Activated CD8-positive, alpha-beta T cell treated with anti-CD3 and anti-CD28 coated beads for 36 hours (primary cell): ENCODE measurements around the gene CRYZL1. TPM values are rescaled to one million over a fixed set of nuclear protein-coding genes. Genes with fewer than 3 reads are reported as not detected.

Experiments used
- ATAC-seq: fragments of 200-7000 bp; cut with Tn5 transposase; one replicate; pipeline ENCODE4 v1.10.0; 2021; ENCODE audit warnings: mild to moderate bottlenecking, moderate library complexity
- CTCF ChIA-PET: fragments of 350-600 bp; sonication (Branson Sonifier 250); formaldehyde crosslinking; loops from one replicate; lab custom pipeline; 2021; ENCODE audit warnings: antibody characterized with exemption; lab: Charles Lee
- POLR2A ChIA-PET: fragments of 350-600 bp; sonication (Branson Sonifier 250); formaldehyde crosslinking; loops from one replicate; lab custom pipeline; 2021; ENCODE audit warnings: antibody characterized with exemption; lab: Charles Lee
- DNase-seq: peaks from one replicate; pipeline ENCODE4 v3.0.0-alpha.2; 2020
- H3K27ac Mint-ChIP-seq: one replicate; pipeline ENCODE4 v1.8.0; 2021; ENCODE audit warnings: mild to moderate bottlenecking, mixed read lengths
- H3K27me3 Mint-ChIP-seq: one replicate; pipeline ENCODE4 v1.8.0; 2021; ENCODE audit warnings: mixed read lengths
- H3K36me3 Mint-ChIP-seq: one replicate; pipeline ENCODE4 v1.8.0; 2021; ENCODE audit warnings: low read depth, mixed read lengths
- H3K4me1 Mint-ChIP-seq: one replicate; pipeline ENCODE4 v1.8.0; 2021; ENCODE audit warnings: low read depth, mixed read lengths
- H3K4me3 Mint-ChIP-seq: one replicate; pipeline ENCODE4 v1.8.0; 2021; ENCODE audit warnings: mild to moderate bottlenecking, moderate library complexity, mixed read lengths
- H3K9me3 Mint-ChIP-seq: one replicate; pipeline ENCODE4 v1.8.0; 2021; ENCODE audit warnings: mixed read lengths
- intact Hi-C: fragments of 100-400 bp; cut with micrococcal nuclease; formaldehyde crosslinking; loops from one replicate; pipeline ENCODE4 v1.10.0; 2022
- total RNA-seq, 2 experiments: library from RNA; stranded (reverse); gene quantifications; one replicate each; pipeline ENCODE4 v1.2.3, GENCODE V29; 2021
- TF ChIP-seq, protein P1 (sequence below): fragments of 200-600 bp; IDR thresholded peaks from one replicate; pipeline ENCODE4 v1.8.0; 2022; ENCODE audit warnings: antibody characterized with exemption, mild to moderate bottlenecking

CRYZL1 gene
- total RNA-seq, 2 experiments from 2014 or later: 30.1 to 33.2 TPM

- H3K4me3 Mint-ChIP-seq: no peak overlapping the region
- ChIA-PET CTCF (interaction anchor here (0.9 kb wide), 2 partner anchors 26 to 51 kb away, joined by 3 read pairs; no protein-coding TSS in a partner anchor), POLR2A (interaction anchor here (0.5 to 1.4 kb wide), 3 partner anchors 13 to 43 kb away, joined by 3 to 5 read pairs (median 3); no protein-coding TSS in a partner anchor)
- peaks cover 55% of the 10 kb centered on the region for H3K36me3 Mint-ChIP-seq
- H3K27me3 Mint-ChIP-seq: no peaks in the 10 kb centered on the region
- H3K9me3 Mint-ChIP-seq: no peaks in the 10 kb centered on the region
- TF ChIP-seq, protein P1, sequence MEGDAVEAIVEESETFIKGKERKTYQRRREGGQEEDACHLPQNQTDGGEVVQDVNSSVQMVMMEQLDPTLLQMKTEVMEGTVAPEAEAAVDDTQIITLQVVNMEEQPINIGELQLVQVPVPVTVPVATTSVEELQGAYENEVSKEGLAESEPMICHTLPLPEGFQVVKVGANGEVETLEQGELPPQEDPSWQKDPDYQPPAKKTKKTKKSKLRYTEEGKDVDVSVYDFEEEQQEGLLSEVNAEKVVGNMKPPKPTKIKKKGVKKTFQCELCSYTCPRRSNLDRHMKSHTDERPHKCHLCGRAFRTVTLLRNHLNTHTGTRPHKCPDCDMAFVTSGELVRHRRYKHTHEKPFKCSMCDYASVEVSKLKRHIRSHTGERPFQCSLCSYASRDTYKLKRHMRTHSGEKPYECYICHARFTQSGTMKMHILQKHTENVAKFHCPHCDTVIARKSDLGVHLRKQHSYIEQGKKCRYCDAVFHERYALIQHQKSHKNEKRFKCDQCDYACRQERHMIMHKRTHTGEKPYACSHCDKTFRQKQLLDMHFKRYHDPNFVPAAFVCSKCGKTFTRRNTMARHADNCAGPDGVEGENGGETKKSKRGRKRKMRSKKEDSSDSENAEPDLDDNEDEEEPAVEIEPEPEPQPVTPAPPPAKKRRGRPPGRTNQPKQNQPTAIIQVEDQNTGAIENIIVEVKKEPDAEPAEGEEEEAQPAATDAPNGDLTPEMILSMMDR: no peak
- ATAC-seq (no peak), DNase-seq (no peak)
- peak overlapping the region; percentile 78 for H3K27ac Mint-ChIP-seq
- intact Hi-C loops: no loop called here
- H3K4me1 Mint-ChIP-seq: peaks cover 30% of the 10 kb centered on the region
Measured at GRCh38 chr21:33546086-33546485, 95.5 kb downstream of the CRYZL1 start.

GRCh38 chr21:33544451-33545195, 96.9 kb downstream of the CRYZL1 start:
- peak overlapping the region; percentile 86 for H3K4me3 Mint-ChIP-seq
- no peak for DNase-seq
- H3K9me3 Mint-ChIP-seq: no peaks in the 10 kb centered on the region
- TF ChIP-seq, protein P1: no peak
- peaks cover 37% of the 10 kb centered on the region for H3K4me1 Mint-ChIP-seq
- H3K27me3 Mint-ChIP-seq: no peaks in the 10 kb centered on the region
- intact Hi-C loops: loop anchor here (5.0 kb wide), 2 partner anchors 52 to 67 kb away; partner anchors contain the start of genes DNAJC28 and TMEM50B
- POLR2A ChIA-PET: interaction anchor here (0.9 to 4.7 kb wide), 5 partner anchors 10 to 65 kb away, joined by 3 to 44 read pairs (median 19); partner anchors contain the start of genes DONSON and TMEM50B
- peak overlapping the region; percentile 100 for H3K27ac Mint-ChIP-seq
- CTCF ChIA-PET: interaction anchor here (0.6 to 2.5 kb wide), 5 partner anchors 13 to 85 kb away, joined by 3 to 12 read pairs (median 3); no protein-coding TSS in a partner anchor
- H3K36me3 Mint-ChIP-seq: peaks cover 56% of the 10 kb centered on the region
- no peak for ATAC-seq

DNA sequence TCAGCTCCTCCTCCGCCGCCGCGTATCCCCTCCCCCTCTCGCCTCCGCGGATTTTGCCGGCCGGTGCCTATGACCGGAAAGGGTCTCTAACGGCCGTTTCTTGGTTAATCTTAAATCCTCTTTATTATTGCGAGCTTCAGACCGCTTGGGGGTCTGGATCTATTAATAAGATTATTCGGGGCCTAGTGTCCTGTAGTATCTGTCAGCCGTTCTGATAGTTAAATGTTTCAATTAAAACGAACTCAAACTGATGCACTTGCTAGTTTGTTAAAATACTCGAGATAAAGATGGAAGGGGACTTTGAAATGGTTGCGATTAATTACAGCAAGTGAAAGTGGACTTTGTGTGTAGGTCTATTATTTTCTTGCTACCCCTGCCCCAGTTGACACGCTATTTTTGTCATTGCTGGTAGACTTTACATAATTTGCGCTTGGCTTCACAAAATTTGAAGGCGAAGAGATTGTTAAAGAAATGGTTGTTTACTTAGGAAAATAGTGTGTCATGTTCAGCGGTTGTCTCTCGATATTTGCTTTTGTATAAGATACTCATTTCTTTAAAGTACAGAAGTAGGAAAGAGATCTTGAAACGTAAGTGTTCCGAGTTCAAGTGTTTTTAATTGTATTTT, 97.9 kb downstream of the CRYZL1 start:
- intact Hi-C loops: loop anchor here (5.0 kb wide), 2 partner anchors 51 to 66 kb away; partner anchors contain the start of genes DNAJC28 and TMEM50B
- H3K36me3 Mint-ChIP-seq: peaks cover 55% of the 10 kb centered on the region
- ChIA-PET CTCF (interaction anchor here (0.6 to 2.5 kb wide), 3 partner anchors 29 to 86 kb away, joined by 3 to 12 read pairs (median 4); no protein-coding TSS in a partner anchor), POLR2A (interaction anchor here (0.7 to 4.7 kb wide), 10 partner anchors 8 to 317 kb away, joined by 3 to 44 read pairs (median 4); partner anchors contain the start of genes DONSON and TMEM50B)
- H3K4me1 Mint-ChIP-seq: peaks cover 38% of the 10 kb centered on the region
- TF ChIP-seq, protein P1: no peak
- no peak for ATAC-seq
- H3K9me3 Mint-ChIP-seq: no peaks in the 10 kb centered on the region
- DNase-seq: peak; percentile 83
- H3K4me3 Mint-ChIP-seq: peak overlapping the region; percentile 86
- H3K27ac Mint-ChIP-seq: peak overlapping the region; percentile 100
- no peaks in the 10 kb centered on the region for H3K27me3 Mint-ChIP-seq

DNA sequence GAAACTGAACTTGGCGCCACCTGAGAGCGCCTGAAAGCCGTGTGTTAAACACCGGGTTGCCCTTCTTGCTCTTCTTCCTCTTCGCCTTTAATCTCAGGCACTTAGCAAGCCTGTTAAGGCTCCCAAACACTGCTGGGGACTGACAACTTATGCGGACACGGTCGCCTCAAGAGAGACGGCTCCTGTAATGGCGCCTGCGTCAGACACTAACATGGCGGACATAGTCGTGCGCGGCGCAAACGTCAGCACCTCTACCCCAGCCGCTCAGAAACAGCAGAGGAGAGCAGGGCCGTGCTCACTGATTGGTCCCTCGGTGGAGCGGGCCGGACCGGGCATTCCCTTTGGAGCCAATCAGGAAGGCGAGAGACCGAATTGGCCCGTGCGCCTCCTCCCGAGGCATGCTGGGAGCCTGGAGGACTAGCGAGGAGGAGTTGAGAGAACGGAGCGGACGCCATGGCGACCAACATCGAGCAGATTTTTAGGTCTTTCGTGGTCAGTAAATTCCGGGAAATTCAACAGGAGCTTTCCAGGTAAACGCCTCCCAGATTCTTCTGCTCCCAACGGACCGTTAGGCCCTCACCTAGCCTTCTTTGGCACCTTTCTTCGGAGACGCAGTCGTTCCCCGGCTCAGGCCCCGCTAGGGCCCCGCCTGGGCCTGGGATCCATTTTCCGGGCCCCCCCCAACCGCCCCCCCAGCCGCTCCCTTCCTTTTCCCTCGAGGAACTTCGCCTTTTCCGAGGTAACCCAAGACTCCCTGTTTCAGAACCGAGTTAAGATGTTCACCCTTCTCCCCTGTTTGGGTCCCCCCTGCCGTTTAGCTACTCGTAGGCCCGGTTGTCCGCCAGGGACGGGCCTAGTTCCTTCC, 98.7 kb downstream of the CRYZL1 start, which contains the start of gene SON:
SON (plus strand) TSS at position 399 of the 865 bp plus-strand sequence; CDS start at position 454, 55 bp downstream.
- CTCF ChIA-PET: interaction anchor here (0.6 to 2.5 kb wide), 2 partner anchors 29 to 63 kb away, joined by 3 to 12 read pairs; no protein-coding TSS in a partner anchor
- H3K4me3 Mint-ChIP-seq: peak within 1 kb of the TSS; percentile 86
- no peaks in the 10 kb centered on the region for H3K27me3 Mint-ChIP-seq
- intact Hi-C loops: loop anchor here (5.0 kb wide), 2 partner anchors 51 to 66 kb away; partner anchors contain the start of genes DNAJC28 and TMEM50B
- peak within 1 kb of the TSS; percentile 100 for H3K27ac Mint-ChIP-seq
- TF ChIP-seq, protein P1: no peak
- H3K9me3 Mint-ChIP-seq: no peaks in the 10 kb centered on the region
- peaks cover 59% of the 10 kb centered on the region for H3K36me3 Mint-ChIP-seq
- ATAC-seq (peak; percentile 94), DNase-seq (peak; percentile 99)
- H3K4me1 Mint-ChIP-seq: peaks cover 36% of the 10 kb centered on the region
- POLR2A ChIA-PET: interaction anchor here (0.7 to 4.7 kb wide), 13 partner anchors 9 to 316 kb away, joined by 3 to 44 read pairs (median 4); partner anchors contain the start of genes DNAJC28, DONSON and TMEM50B
